Rectal smooth muscle tissue (tissue), 1 donor: ENCODE results near the gene SPINT1.

Experiments
- H3K27ac ChIP-seq: one replicate; pipeline ENCODE4 v1.7.0; 2013; ENCODE audit warnings: low read depth, low read length, inconsistent platforms
- H3K27me3 ChIP-seq: one replicate; pipeline ENCODE4 v1.7.0; 2013; ENCODE audit warnings: low read length; ENCODE audit not compliant: control insufficient read depth, insufficient read depth
- H3K36me3 ChIP-seq: one replicate; pipeline ENCODE4 v1.7.0; 2013; ENCODE audit warnings: low read length; ENCODE audit not compliant: control insufficient read depth, insufficient read depth
- H3K4me1 ChIP-seq: one replicate; pipeline ENCODE4 v1.7.0; 2013; ENCODE audit warnings: low read length; ENCODE audit not compliant: control insufficient read depth, insufficient read depth
- H3K4me3 ChIP-seq: one replicate; pipeline ENCODE4 v1.7.0; 2013; ENCODE audit warnings: low read length
- H3K9ac ChIP-seq: one replicate; pipeline ENCODE4 v1.7.0; 2013; ENCODE audit warnings: low read length

SPINT1 gene, protein sequence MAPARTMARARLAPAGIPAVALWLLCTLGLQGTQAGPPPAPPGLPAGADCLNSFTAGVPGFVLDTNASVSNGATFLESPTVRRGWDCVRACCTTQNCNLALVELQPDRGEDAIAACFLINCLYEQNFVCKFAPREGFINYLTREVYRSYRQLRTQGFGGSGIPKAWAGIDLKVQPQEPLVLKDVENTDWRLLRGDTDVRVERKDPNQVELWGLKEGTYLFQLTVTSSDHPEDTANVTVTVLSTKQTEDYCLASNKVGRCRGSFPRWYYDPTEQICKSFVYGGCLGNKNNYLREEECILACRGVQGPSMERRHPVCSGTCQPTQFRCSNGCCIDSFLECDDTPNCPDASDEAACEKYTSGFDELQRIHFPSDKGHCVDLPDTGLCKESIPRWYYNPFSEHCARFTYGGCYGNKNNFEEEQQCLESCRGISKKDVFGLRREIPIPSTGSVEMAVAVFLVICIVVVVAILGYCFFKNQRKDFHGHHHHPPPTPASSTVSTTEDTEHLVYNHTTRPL

GRCh38 chr15:40843885-40844695 is at the start of gene SPINT1:
SPINT1 (plus strand) TSS chr15:40844048; CDS start chr15:40844555, 507 bp downstream.
- H3K36me3 ChIP-seq, result no peaks in the 10 kb centered on the region
- H3K27ac ChIP-seq, result no peak within 1 kb of the TSS
- peak within 1 kb of the TSS; percentile 16 for H3K9ac ChIP-seq
- no peaks in the 10 kb centered on the region for H3K4me1 ChIP-seq
- peak within 1 kb of the TSS; percentile 60 for H3K4me3 ChIP-seq
- peaks cover 3% of the 10 kb centered on the region for H3K27me3 ChIP-seq

GRCh38 chr15:40796041-40796440 is 47.8 kb upstream of the SPINT1 start:
- no peaks in the 10 kb centered on the region for H3K4me1 ChIP-seq
- H3K36me3 ChIP-seq, result peaks cover 2% of the 10 kb centered on the region
- H3K27ac ChIP-seq, result no peak overlapping the region
- no peak overlapping the region for H3K4me3 ChIP-seq
- no peak overlapping the region for H3K9ac ChIP-seq
- H3K27me3 ChIP-seq, result no peaks in the 10 kb centered on the region

GRCh38 chr15:40796512-40796911 is 47.3 kb upstream of the SPINT1 start:
- Histone ChIP-seq H3K4me3 (no peak overlapping the region), H3K27ac (no peak overlapping the region), H3K36me3 (peaks cover 2% of the 10 kb centered on the region), H3K27me3 (no peaks in the 10 kb centered on the region), H3K9ac (no peak overlapping the region), H3K4me1 (no peaks in the 10 kb centered on the region)

- H3K4me3 ChIP-seq, result no peak overlapping the region
- no peak overlapping the region for H3K27ac ChIP-seq
- H3K9ac ChIP-seq, result no peak overlapping the region
- H3K27me3 ChIP-seq, result no peaks in the 10 kb centered on the region
- H3K36me3 ChIP-seq, result peaks cover 2% of the 10 kb centered on the region
- no peaks in the 10 kb centered on the region for H3K4me1 ChIP-seq
Observed at GRCh38 chr15:40799523-40799922, 44.3 kb upstream of the SPINT1 start.

- Histone ChIP-seq H3K27ac (no peak overlapping the region), H3K27me3 (no peaks in the 10 kb centered on the region), H3K4me1 (peaks cover 8% of the 10 kb centered on the region), H3K4me3 (no peak overlapping the region), H3K36me3 (peaks cover 2% of the 10 kb centered on the region), H3K9ac (no peak overlapping the region)
Observed at GRCh38 chr15:40803076-40803475, 40.8 kb upstream of the SPINT1 start.

GRCh38 chr15:40803688-40804087 is 40.2 kb upstream of the SPINT1 start:
- Histone ChIP-seq H3K27me3 (no peaks in the 10 kb centered on the region), H3K9ac (no peak overlapping the region), H3K4me1 (peaks cover 10% of the 10 kb centered on the region), H3K27ac (no peak overlapping the region), H3K36me3 (no peaks in the 10 kb centered on the region), H3K4me3 (no peak overlapping the region)

- H3K9ac ChIP-seq, result peak overlapping the region; percentile 45
- peak overlapping the region; percentile 88 for H3K27ac ChIP-seq
- H3K4me3 ChIP-seq, result peak overlapping the region; percentile 94
- peaks cover 4% of the 10 kb centered on the region for H3K36me3 ChIP-seq
- peaks cover 10% of the 10 kb centered on the region for H3K4me1 ChIP-seq
- H3K27me3 ChIP-seq, result no peaks in the 10 kb centered on the region
Observed at GRCh38 chr15:40806672-40807027, 37.2 kb upstream of the SPINT1 start.

GRCh38 chr15:40807028-40807887 is 36.6 kb upstream of the SPINT1 start, which contains the start of the genes DNAJC17 and ZFYVE19:
DNAJC17 (minus strand) TSS chr15:40807473; CDS start chr15:40807446, 27 bp downstream.
ZFYVE19 (plus strand) TSS chr15:40807089; CDS start chr15:40807590, 501 bp downstream.
- peak within 1 kb of the TSS; percentile 88 for H3K27ac ChIP-seq
- H3K36me3 ChIP-seq, result peaks cover 4% of the 10 kb centered on the region
- H3K9ac ChIP-seq, result peak within 1 kb of the TSS; percentile 92
- no peaks in the 10 kb centered on the region for H3K27me3 ChIP-seq
- H3K4me3 ChIP-seq, result peak within 1 kb of the TSS; percentile 94
- peaks cover 10% of the 10 kb centered on the region for H3K4me1 ChIP-seq

- peak overlapping the region; percentile 94 for H3K4me3 ChIP-seq
- H3K27ac ChIP-seq, result peak overlapping the region; percentile 4
- peaks cover 10% of the 10 kb centered on the region for H3K4me1 ChIP-seq
- H3K9ac ChIP-seq, result peak overlapping the region; percentile 12
- H3K27me3 ChIP-seq, result no peaks in the 10 kb centered on the region
- H3K36me3 ChIP-seq, result peaks cover 4% of the 10 kb centered on the region
Observed at GRCh38 chr15:40807888-40808461, 35.9 kb upstream of the SPINT1 start.

- Histone ChIP-seq H3K9ac (no peak overlapping the region), H3K4me1 (peaks cover 10% of the 10 kb centered on the region), H3K4me3 (no peak overlapping the region), H3K36me3 (peaks cover 10% of the 10 kb centered on the region), H3K27me3 (no peaks in the 10 kb centered on the region), H3K27ac (no peak overlapping the region)
Observed at GRCh38 chr15:40808861-40809450, 34.9 kb upstream of the SPINT1 start.

- H3K4me1 ChIP-seq, result peaks cover 4% of the 10 kb centered on the region
- H3K27me3 ChIP-seq, result no peaks in the 10 kb centered on the region
- no peak overlapping the region for H3K27ac ChIP-seq
- H3K9ac ChIP-seq, result no peak overlapping the region
- H3K4me3 ChIP-seq, result no peak overlapping the region
- peaks cover 18% of the 10 kb centered on the region for H3K36me3 ChIP-seq
Observed at GRCh38 chr15:40812721-40813425, 31.0 kb upstream of the SPINT1 start.
